Measurements from ENCODE around the gene OLFM2.

The OLFM2 gene

GRCh38 chr19:9912551-9913236, 23.6 kb downstream of the OLFM2 start:
- ATAC-seq (ENCODE audit: insufficient read depth, low read depth) (no peak), DNase-seq (no peak)
- peaks cover 10% of the 10 kb centered on the region for H3K4me1 ChIP-seq (ENCODE audit: insufficient read depth, low read length)
- no peaks in the 10 kb centered on the region for H4K20me1 ChIP-seq (ENCODE audit: insufficient read depth, low read length)
- no peak overlapping the region for H3K4me3 ChIP-seq (ENCODE audit: low read depth in 1 of 2, low read length in 2 of 2)
- TF ChIP-seq, protein P1, sequence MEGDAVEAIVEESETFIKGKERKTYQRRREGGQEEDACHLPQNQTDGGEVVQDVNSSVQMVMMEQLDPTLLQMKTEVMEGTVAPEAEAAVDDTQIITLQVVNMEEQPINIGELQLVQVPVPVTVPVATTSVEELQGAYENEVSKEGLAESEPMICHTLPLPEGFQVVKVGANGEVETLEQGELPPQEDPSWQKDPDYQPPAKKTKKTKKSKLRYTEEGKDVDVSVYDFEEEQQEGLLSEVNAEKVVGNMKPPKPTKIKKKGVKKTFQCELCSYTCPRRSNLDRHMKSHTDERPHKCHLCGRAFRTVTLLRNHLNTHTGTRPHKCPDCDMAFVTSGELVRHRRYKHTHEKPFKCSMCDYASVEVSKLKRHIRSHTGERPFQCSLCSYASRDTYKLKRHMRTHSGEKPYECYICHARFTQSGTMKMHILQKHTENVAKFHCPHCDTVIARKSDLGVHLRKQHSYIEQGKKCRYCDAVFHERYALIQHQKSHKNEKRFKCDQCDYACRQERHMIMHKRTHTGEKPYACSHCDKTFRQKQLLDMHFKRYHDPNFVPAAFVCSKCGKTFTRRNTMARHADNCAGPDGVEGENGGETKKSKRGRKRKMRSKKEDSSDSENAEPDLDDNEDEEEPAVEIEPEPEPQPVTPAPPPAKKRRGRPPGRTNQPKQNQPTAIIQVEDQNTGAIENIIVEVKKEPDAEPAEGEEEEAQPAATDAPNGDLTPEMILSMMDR (IDR thresholded peaks at IDR 0.05; ENCODE audit: borderline replicate concordance, extremely low read depth, low read length, poor library complexity, severe bottlenecking) = no peak
- TF ChIP-seq EZH2 (IDR thresholded peaks at IDR 0.05; ENCODE audit: borderline replicate concordance, low read depth, low read length, severe bottlenecking) = no peak
- H3K9ac ChIP-seq (ENCODE audit: low read depth, low read length) = no peak overlapping the region
- no peaks in the 10 kb centered on the region for H3K79me2 ChIP-seq (ENCODE audit: insufficient read depth, low read length)
- H3K9me3 ChIP-seq (ENCODE audit: insufficient read depth, low read length, severe bottlenecking) = no peaks in the 10 kb centered on the region
- H3K27me3 ChIP-seq (ENCODE audit: insufficient read depth, low read length, poor library complexity) = peaks cover 3% of the 10 kb centered on the region
- no peak overlapping the region for H3K27ac ChIP-seq (ENCODE audit: low read length)
- H2AFZ ChIP-seq (ENCODE audit: low read depth, low read length) = no peak overlapping the region
- H3K4me2 ChIP-seq (ENCODE audit: insufficient read depth, low read length) = no peak overlapping the region
- no peaks in the 10 kb centered on the region for H3K36me3 ChIP-seq (ENCODE audit: insufficient read depth, low read length)

GRCh38 chr19:9911524-9912185, 24.7 kb downstream of the OLFM2 start:
- Histone ChIP-seq H3K4me2 (ENCODE audit: insufficient read depth, low read length) (no peak overlapping the region), H3K36me3 (ENCODE audit: insufficient read depth, low read length) (no peaks in the 10 kb centered on the region), H3K4me1 (ENCODE audit: insufficient read depth, low read length) (peaks cover 8% of the 10 kb centered on the region), H3K79me2 (ENCODE audit: insufficient read depth, low read length) (no peaks in the 10 kb centered on the region), H4K20me1 (ENCODE audit: insufficient read depth, low read length) (no peaks in the 10 kb centered on the region), H3K27ac (ENCODE audit: low read length) (no peak overlapping the region), H2AFZ (ENCODE audit: low read depth, low read length) (no peak overlapping the region), H3K27me3 (ENCODE audit: insufficient read depth, low read length, poor library complexity) (peaks cover 3% of the 10 kb centered on the region), H3K4me3 (ENCODE audit: low read depth in 1 of 2, low read length in 2 of 2) (no peak overlapping the region), H3K9me3 (ENCODE audit: insufficient read depth, low read length, severe bottlenecking) (no peaks in the 10 kb centered on the region), H3K9ac (ENCODE audit: low read depth, low read length) (no peak overlapping the region)
- no peak for TF ChIP-seq EZH2 (IDR thresholded peaks at IDR 0.05; ENCODE audit: borderline replicate concordance, low read depth, low read length, severe bottlenecking)
- DNase-seq (no peak), ATAC-seq (ENCODE audit: insufficient read depth, low read depth) (no peak)

GRCh38 chr19:9910625-9911024, 25.7 kb downstream of the OLFM2 start:
- H3K27ac ChIP-seq (ENCODE audit: low read length) = no peak overlapping the region
- H3K4me3 ChIP-seq (ENCODE audit: low read depth in 1 of 2, low read length in 2 of 2) = no peak overlapping the region
- no peak overlapping the region for H3K9ac ChIP-seq (ENCODE audit: low read depth, low read length)
- H3K36me3 ChIP-seq (ENCODE audit: insufficient read depth, low read length) = no peaks in the 10 kb centered on the region
- H2AFZ ChIP-seq (ENCODE audit: low read depth, low read length) = no peak overlapping the region
- ATAC-seq (ENCODE audit: insufficient read depth, low read depth) (no peak), DNase-seq (no peak)
- no peaks in the 10 kb centered on the region for H4K20me1 ChIP-seq (ENCODE audit: insufficient read depth, low read length)
- no peaks in the 10 kb centered on the region for H3K9me3 ChIP-seq (ENCODE audit: insufficient read depth, low read length, severe bottlenecking)
- no peak overlapping the region for H3K4me2 ChIP-seq (ENCODE audit: insufficient read depth, low read length)
- TF ChIP-seq, protein P1 (IDR thresholded peaks at IDR 0.05; ENCODE audit: borderline replicate concordance, extremely low read depth, low read length, poor library complexity, severe bottlenecking) = no peak
- TF ChIP-seq EZH2 (IDR thresholded peaks at IDR 0.05; ENCODE audit: borderline replicate concordance, low read depth, low read length, severe bottlenecking) = no peak
- no peaks in the 10 kb centered on the region for H3K79me2 ChIP-seq (ENCODE audit: insufficient read depth, low read length)
- peaks cover 3% of the 10 kb centered on the region for H3K27me3 ChIP-seq (ENCODE audit: insufficient read depth, low read length, poor library complexity)
- peaks cover 8% of the 10 kb centered on the region for H3K4me1 ChIP-seq (ENCODE audit: insufficient read depth, low read length)

DNA sequence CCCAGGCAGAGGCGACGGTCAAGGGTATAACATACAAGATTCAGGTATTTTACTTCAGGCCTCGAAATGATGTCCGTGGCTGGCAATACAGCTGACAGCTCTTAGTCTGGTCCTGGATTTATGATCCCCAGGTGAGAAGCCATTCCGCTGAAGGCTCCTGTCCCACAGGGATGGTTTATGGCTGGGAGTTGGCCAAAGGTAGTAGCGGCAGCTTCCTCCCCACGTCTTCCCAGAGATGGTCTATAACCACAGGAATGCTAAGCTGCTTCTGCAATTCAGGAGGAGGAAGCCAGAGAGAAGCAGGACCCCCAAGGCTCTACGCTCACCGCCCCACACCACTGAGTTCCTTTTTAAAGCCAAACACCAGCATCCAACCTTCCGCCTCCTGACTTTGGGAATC, 27.1 kb downstream of the OLFM2 start:
- Histone ChIP-seq H3K36me3 (ENCODE audit: insufficient read depth, low read length) (no peaks in the 10 kb centered on the region), H3K79me2 (ENCODE audit: insufficient read depth, low read length) (no peaks in the 10 kb centered on the region), H3K9me3 (ENCODE audit: insufficient read depth, low read length, severe bottlenecking) (no peaks in the 10 kb centered on the region), H3K9ac (ENCODE audit: low read depth, low read length) (no peak overlapping the region), H3K4me3 (ENCODE audit: low read depth in 1 of 2, low read length in 2 of 2) (no peak overlapping the region), H3K4me2 (ENCODE audit: insufficient read depth, low read length) (no peak overlapping the region), H3K27me3 (ENCODE audit: insufficient read depth, low read length, poor library complexity) (no peaks in the 10 kb centered on the region), H2AFZ (ENCODE audit: low read depth, low read length) (no peak overlapping the region), H3K4me1 (ENCODE audit: insufficient read depth, low read length) (peaks cover 1% of the 10 kb centered on the region), H4K20me1 (ENCODE audit: insufficient read depth, low read length) (no peaks in the 10 kb centered on the region), H3K27ac (ENCODE audit: low read length) (no peak overlapping the region)
- DNase-seq (no peak), ATAC-seq (ENCODE audit: insufficient read depth, low read depth) (no peak)
- no peak for TF ChIP-seq EZH2 (IDR thresholded peaks at IDR 0.05; ENCODE audit: borderline replicate concordance, low read depth, low read length, severe bottlenecking)
- TF ChIP-seq, protein P1 (IDR thresholded peaks at IDR 0.05; ENCODE audit: borderline replicate concordance, extremely low read depth, low read length, poor library complexity, severe bottlenecking) = no peak

Data from DND-41 (cell line).